C4-2B (cell line): ENCODE results near the gene KLF14.

Experiments
- ZFX ChIP-seq: fragments of 450-650 bp; IDR thresholded peaks from 2 replicates; pipeline ENCODE4 v1.6.1; 2017
- TF ChIP-seq, protein P1 (sequence below): fragments of 450-650 bp; conservative IDR thresholded peaks from 2 replicates; pipeline ENCODE4 v1.5.1; 2017; ENCODE audit warnings: mild to moderate bottlenecking

DNA sequence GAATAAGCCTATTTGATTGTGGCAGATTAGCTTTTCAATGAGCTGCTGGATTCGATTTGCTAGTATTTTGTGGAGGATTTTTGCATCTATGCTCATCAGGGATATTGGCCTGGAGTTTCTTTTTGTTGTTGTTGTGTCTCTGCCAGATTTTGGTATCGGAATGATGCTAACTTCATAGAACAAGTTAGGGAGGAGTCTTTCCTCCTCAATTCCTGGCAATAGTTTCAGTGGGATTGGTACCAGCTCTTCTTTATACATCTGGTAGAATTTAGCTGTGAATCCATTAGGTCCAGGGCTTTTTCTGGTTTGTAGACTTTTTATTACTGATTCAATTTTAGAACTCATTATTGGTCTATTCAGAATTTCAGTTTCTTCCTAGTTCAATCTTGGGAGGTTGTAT lies 43.4 kb upstream of the KLF14 start:
- TF ChIP-seq, protein P1, sequence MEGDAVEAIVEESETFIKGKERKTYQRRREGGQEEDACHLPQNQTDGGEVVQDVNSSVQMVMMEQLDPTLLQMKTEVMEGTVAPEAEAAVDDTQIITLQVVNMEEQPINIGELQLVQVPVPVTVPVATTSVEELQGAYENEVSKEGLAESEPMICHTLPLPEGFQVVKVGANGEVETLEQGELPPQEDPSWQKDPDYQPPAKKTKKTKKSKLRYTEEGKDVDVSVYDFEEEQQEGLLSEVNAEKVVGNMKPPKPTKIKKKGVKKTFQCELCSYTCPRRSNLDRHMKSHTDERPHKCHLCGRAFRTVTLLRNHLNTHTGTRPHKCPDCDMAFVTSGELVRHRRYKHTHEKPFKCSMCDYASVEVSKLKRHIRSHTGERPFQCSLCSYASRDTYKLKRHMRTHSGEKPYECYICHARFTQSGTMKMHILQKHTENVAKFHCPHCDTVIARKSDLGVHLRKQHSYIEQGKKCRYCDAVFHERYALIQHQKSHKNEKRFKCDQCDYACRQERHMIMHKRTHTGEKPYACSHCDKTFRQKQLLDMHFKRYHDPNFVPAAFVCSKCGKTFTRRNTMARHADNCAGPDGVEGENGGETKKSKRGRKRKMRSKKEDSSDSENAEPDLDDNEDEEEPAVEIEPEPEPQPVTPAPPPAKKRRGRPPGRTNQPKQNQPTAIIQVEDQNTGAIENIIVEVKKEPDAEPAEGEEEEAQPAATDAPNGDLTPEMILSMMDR: no peak
- TF ChIP-seq ZFX: no peak
